Measurements from ENCODE around the gene SLC45A1.

DNA sequence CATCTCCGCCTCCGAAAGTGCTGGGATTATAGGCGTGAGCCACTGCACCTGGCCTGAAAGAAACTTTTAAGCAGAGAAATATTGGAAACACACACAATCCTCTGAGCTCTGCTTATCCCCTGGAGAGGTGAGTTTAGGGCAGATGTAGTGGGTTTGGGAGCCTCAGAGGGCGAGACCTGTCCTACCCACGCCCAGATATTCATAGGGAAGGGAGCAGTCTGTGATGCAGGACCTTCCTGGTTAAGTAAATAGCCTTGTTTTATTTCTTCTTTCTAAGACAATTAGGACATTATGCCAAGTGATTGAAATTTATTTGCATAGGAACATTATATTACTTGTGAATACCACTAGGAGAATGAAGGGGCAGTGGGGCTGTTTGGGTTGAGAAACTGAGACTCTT lies 18.0 kb upstream of the SLC45A1 start:
- TF ChIP-seq CTCF (IDR thresholded peaks at IDR 0.05) (no peak), EP300 (IDR thresholded peaks at IDR 0.05) (no peak), POLR2AphosphoS5 (IDR thresholded peaks at IDR 0.05) (no peak)
